ENCODE results near the gene CDCA8. TPM values are rescaled to one million over a fixed set of nuclear protein-coding genes. Genes with fewer than 3 reads are reported as not detected.

The CDCA8 gene
- total and polyA plus RNA-seq, 9 of the 15 experiments (the other 6 are each of a cell fraction or from before 2014, with no cell fraction given), result 26.4 to 148 (median 81.8) TPM

DNA sequence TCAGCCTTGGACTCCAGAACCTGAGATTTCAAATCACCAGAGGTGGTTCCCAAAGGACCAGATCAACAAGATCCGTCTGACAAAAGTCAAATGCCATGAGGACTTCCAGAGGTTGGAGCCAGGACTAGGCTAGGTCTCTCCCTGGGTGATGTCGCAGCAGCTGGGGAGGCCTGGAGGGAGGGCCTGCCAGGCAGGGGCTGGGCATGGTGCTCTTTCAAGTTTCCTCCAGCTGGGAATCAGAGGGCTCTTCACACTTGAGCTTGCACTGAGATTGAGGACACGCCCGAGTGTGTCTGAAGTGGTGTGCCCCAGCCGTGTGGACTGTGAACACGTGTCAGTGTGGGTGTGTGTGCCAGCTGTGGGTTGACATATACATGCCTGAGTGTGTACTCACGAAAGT is 36.3 kb upstream of the CDCA8 start:
- FAIRE-seq (no peak), ATAC-seq (no peak), DNase-seq (ENCODE audit: extremely low read depth in 1 of 4, low spot score in 3 of 4) (no peak)
- Histone ChIP-seq H2AFZ (ENCODE audit: low read depth, low read length) (no peak overlapping the region), H4K20me1 (replicated peaks; ENCODE audit: control insufficient read depth, insufficient read depth, low read length) (no peaks in the 10 kb centered on the region; the same call in 1 of the 2 replicates), H3K9me1 (ENCODE audit: control insufficient read depth, insufficient read depth, low read length) (no peaks in the 10 kb centered on the region), H3K79me2 (ENCODE audit: control insufficient read depth, insufficient read depth, low read length) (no peaks in the 10 kb centered on the region), H3K27ac (ENCODE audit: extremely low read depth, low read depth, low read length) (no peak overlapping the region), H3K9ac (ENCODE audit: insufficient read depth in 1 of 2, low read depth in 2 of 2, low read length in 2 of 2) (no peak overlapping the region), H3K4me3 (no peak overlapping the region), H3K4me1 (replicated peaks in 1 of 2; ENCODE audit: control insufficient read depth in 2 of 2, insufficient read depth in 2 of 2, low read length in 2 of 2) (peaks cover 0 to 3% of the 10 kb centered on the region in 2 experiments; a peak in 1 of 5 replicates), H3K9me3 (replicated peaks; ENCODE audit: control insufficient read depth, insufficient read depth, low read depth, low read length) (no peaks in the 10 kb centered on the region), H3K4me2 (ENCODE audit: insufficient read depth, low read length) (no peak overlapping the region), H3K36me3 (ENCODE audit: control insufficient read depth, insufficient read depth, low read length) (no peaks in the 10 kb centered on the region), H3K27me3 (ENCODE audit: control insufficient read depth in 2 of 2, insufficient read depth in 2 of 2, low read length in 2 of 2) (peaks cover 36 to 76% of the 10 kb centered on the region in 2 experiments)
- TF ChIP-seq PRPF4 (IDR thresholded peaks at IDR 0.05; ENCODE audit: insufficient read depth, low read depth, low read length, poor library complexity, severe bottlenecking) (no peak), RUNX1 (IDR thresholded peaks at IDR 0.05; ENCODE audit: low read depth) (no peak)
- in situ Hi-C loops (cut with MboI), result no loop called here
- WGBS (ENCODE audit: insufficient coverage, low coverage, missing lambda C conversion rate), result 1% methylated on average over 7 of the region's 7 CpGs
- CTCF ChIA-PET (ENCODE audit: low intra/inter-chr PET ratio), result no interaction called here
- intact Hi-C loops (cut with micrococcal nuclease), result no loop called here
- BruUV-seq (replicated peaks), result no TSS peak
- POLR2A ChIA-PET, result interaction anchor here (0.6 kb wide), 4 partner anchors 153 to 1169 kb away, joined by 3 read pairs; no protein-coding TSS in a partner anchor

DNA sequence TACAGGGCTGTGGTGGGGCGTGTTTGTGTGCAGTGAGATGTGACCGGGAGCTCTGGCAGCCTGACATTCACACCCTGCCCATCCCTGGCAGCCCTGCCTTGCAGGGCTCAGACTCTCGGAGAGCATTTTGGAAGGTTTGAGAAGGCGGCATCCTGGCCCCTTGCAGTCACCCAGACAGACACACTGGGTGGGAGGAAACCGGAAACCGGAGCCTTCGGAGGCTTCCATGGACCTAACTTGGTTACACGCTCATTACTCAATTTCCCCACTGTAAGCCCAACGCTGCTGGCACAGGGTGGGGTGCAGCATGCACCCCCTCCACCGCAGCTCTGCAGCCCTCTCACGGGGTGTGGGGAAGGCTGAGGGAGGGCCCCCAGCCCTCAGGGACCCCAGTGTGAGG is 35.4 kb upstream of the CDCA8 start:
- H3K4me3 ChIP-seq, result no peak overlapping the region
- H3K36me3 ChIP-seq (ENCODE audit: control insufficient read depth, insufficient read depth, low read length), result no peaks in the 10 kb centered on the region
- ChIA-PET POLR2A (interaction anchor here (1.0 kb wide), 1 partner anchor 18 kb away, joined by 3 read pairs; no protein-coding TSS in a partner anchor), CTCF (ENCODE audit: low intra/inter-chr PET ratio) (no interaction called here)
- H3K9ac ChIP-seq (ENCODE audit: insufficient read depth in 1 of 2, low read depth in 2 of 2, low read length in 2 of 2), result no peak overlapping the region
- in situ Hi-C loops (cut with MboI) (no loop called here), intact Hi-C loops (cut with micrococcal nuclease) (no loop called here)
- ATAC-seq, result no peak
- H2AFZ ChIP-seq (ENCODE audit: low read depth, low read length), result no peak overlapping the region
- BruUV-seq (replicated peaks), result no TSS peak
- WGBS (ENCODE audit: insufficient coverage, low coverage, missing lambda C conversion rate), result under 1% methylated on average over 11 of the region's 11 CpGs
- H3K79me2 ChIP-seq (ENCODE audit: control insufficient read depth, insufficient read depth, low read length), result no peaks in the 10 kb centered on the region
- DNase-seq (ENCODE audit: extremely low read depth in 1 of 4, low spot score in 3 of 4), result no peak
- H3K27ac ChIP-seq (ENCODE audit: extremely low read depth, low read depth, low read length), result no peak overlapping the region
- no peak for FAIRE-seq
- no peaks in the 10 kb centered on the region for H3K9me3 ChIP-seq (replicated peaks; ENCODE audit: control insufficient read depth, insufficient read depth, low read depth, low read length)
- H3K4me1 ChIP-seq (replicated peaks in 1 of 2; ENCODE audit: control insufficient read depth in 2 of 2, insufficient read depth in 2 of 2, low read length in 2 of 2), result peaks cover 0 to 3% of the 10 kb centered on the region in 2 experiments; a peak in 1 of 5 replicates
- peaks cover 39 to 76% of the 10 kb centered on the region in 2 experiments for H3K27me3 ChIP-seq (ENCODE audit: control insufficient read depth in 2 of 2, insufficient read depth in 2 of 2, low read length in 2 of 2)
- H4K20me1 ChIP-seq (replicated peaks; ENCODE audit: control insufficient read depth, insufficient read depth, low read length), result no peaks in the 10 kb centered on the region; the same call in 1 of the 2 replicates
- no peak overlapping the region for H3K4me2 ChIP-seq (ENCODE audit: insufficient read depth, low read length)
- no peaks in the 10 kb centered on the region for H3K9me1 ChIP-seq (ENCODE audit: control insufficient read depth, insufficient read depth, low read length)
- TF ChIP-seq ZKSCAN8 (CRISPR knock-in tag; IDR thresholded peaks at IDR 0.05) (no peak), TAF15 (IDR thresholded peaks at IDR 0.05; ENCODE audit: low read depth, low read length) (no peak), MEF2D (tag; conservative IDR thresholded peaks at IDR 0.05; ENCODE audit: low read depth) (no peak), MBD2 (IDR thresholded peaks at IDR 0.05; ENCODE audit: borderline replicate concordance, low read depth) (no peak), MCM7 (IDR thresholded peaks at IDR 0.05) (no peak)
- TF ChIP-seq, protein P1, sequence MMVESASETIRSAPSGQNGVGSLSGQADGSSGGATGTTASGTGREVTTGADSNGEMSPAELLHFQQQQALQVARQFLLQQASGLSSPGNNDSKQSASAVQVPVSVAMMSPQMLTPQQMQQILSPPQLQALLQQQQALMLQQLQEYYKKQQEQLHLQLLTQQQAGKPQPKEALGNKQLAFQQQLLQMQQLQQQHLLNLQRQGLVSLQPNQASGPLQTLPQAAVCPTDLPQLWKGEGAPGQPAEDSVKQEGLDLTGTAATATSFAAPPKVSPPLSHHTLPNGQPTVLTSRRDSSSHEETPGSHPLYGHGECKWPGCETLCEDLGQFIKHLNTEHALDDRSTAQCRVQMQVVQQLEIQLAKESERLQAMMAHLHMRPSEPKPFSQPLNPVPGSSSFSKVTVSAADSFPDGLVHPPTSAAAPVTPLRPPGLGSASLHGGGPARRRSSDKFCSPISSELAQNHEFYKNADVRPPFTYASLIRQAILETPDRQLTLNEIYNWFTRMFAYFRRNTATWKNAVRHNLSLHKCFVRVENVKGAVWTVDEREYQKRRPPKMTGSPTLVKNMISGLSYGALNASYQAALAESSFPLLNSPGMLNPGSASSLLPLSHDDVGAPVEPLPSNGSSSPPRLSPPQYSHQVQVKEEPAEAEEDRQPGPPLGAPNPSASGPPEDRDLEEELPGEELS (CRISPR knock-in tag; IDR thresholded peaks at IDR 0.05; ENCODE audit: borderline replicate concordance), result no peak
- TF ChIP-seq, protein P2, sequence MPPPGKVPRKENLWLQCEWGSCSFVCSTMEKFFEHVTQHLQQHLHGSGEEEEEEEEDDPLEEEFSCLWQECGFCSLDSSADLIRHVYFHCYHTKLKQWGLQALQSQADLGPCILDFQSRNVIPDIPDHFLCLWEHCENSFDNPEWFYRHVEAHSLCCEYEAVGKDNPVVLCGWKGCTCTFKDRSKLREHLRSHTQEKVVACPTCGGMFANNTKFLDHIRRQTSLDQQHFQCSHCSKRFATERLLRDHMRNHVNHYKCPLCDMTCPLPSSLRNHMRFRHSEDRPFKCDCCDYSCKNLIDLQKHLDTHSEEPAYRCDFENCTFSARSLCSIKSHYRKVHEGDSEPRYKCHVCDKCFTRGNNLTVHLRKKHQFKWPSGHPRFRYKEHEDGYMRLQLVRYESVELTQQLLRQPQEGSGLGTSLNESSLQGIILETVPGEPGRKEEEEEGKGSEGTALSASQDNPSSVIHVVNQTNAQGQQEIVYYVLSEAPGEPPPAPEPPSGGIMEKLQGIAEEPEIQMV (tag; conservative IDR thresholded peaks at IDR 0.05; ENCODE audit: low read depth), result no peak
- TF ChIP-seq, protein P3, sequence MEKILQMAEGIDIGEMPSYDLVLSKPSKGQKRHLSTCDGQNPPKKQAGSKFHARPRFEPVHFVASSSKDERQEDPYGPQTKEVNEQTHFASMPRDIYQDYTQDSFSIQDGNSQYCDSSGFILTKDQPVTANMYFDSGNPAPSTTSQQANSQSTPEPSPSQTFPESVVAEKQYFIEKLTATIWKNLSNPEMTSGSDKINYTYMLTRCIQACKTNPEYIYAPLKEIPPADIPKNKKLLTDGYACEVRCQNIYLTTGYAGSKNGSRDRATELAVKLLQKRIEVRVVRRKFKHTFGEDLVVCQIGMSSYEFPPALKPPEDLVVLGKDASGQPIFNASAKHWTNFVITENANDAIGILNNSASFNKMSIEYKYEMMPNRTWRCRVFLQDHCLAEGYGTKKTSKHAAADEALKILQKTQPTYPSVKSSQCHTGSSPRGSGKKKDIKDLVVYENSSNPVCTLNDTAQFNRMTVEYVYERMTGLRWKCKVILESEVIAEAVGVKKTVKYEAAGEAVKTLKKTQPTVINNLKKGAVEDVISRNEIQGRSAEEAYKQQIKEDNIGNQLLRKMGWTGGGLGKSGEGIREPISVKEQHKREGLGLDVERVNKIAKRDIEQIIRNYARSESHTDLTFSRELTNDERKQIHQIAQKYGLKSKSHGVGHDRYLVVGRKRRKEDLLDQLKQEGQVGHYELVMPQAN (IDR thresholded peaks at IDR 0.05; ENCODE audit: borderline replicate concordance), result no peak

Measured in K562 (cell line).